Retina (tissue), 1 donor: ENCODE results near the gene CORO2A.
"Not testable (repeated sequence)": the region's sequence is repeated elsewhere in the genome, so short reads cannot be mapped to it uniquely, and the experiment has no call there.

ENCODE experiments used
- DNase-seq: peaks from one replicate; pipeline ENCODE4 v3.0.0-alpha.2; 2016

Gene CORO2A

DNA sequence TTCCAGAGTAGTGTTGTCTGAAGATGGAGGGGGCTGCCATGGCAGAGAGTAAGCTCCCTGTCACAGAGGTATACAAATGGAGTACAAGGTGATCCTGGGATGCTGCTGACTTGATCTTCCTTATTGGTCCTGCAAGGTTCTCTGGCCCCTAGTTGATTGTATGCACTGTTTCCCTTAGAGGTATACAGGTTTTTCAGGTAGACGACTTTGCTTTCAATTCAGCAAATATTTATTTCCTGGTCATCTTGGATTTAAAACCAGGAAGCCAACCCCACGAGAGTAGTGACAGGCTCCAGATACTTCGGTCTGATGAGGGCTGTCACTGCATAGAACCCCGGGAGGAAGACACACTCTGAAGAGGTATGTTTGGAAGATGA, 56.9 kb downstream of the CORO2A start:
- no peak for DNase-seq

DNA sequence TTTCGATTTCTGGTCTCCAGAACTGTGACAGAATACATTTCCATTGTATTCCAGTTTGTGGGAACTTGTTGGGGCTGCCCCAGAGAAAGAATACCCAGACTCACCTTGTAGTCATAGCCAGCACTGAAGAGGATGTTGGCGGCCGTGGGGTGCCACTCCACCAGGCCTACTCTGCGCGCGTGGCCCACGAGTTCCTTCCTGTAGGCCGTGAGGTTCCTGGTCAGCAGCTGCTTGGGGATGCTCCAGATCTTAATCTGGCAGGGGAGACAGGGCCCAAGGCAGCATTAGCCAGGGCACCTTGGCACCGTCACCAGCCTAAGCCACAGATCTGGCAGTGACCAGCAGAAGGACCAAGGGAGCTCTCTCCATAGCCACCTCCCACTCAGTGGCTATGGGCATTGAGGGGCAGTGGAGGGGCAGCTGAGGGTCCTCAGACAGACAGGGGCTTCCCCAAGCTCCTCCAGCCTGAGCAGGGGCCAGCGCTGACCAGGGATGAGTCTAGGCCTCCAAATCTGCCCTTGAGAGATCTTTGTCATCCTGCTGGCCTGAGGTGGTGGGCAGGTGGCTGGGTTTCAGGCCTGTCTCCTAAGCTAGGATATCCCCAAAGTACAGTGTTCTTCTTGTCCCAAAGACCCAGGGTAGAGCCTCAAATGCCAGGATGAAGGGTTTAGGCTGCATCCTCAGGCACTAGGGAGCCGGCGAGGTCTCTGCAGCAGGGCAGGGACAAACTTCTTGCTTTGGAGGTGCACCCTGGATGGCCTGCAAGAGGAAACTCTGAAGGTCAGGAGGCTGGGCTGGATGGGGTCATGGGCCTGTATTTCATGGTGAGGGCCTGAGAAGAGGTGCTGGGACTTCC, 57.5 kb downstream of the CORO2A start:
- DNase-seq: no peak

DNA sequence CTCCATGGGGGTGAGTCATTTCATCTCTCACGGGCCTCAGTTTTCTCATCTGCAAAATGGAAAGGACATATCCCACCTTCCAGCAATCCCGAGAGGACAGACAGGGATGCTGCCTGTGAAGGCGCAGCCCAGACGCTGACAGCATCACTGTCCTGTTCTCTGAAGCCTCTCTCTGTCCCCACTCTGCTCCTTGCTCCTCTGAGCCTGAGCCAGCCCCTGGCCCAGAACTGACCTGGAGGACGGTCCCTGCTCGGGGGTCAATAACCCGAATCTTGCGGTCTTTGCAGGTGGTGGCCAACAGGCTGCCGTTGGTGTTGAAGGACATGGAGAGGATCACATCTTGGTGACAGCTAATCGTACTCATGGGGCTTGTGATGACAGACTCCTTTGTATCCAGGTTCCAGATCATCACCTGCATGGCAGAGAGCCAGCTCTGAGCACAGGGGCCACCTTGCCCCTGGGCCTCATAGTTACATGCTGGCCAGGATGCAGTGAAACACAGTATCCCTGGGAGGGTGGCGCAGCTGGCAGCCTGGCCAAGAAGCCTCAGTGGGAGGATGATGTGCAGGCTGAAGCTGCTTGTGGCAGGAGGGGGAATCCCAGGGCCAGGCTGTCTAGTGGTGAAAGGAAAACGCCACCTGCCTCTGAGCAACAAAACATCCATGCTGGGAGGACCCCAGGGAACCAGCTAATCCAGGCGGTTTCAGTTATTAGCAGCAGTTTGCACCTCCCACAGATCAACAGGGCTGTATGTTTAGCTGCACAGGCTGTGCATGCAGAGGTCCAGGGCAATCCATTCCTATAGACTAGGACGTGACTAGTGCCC, 59.4 kb downstream of the CORO2A start:
- DNase-seq: peak; percentile 66

DNA sequence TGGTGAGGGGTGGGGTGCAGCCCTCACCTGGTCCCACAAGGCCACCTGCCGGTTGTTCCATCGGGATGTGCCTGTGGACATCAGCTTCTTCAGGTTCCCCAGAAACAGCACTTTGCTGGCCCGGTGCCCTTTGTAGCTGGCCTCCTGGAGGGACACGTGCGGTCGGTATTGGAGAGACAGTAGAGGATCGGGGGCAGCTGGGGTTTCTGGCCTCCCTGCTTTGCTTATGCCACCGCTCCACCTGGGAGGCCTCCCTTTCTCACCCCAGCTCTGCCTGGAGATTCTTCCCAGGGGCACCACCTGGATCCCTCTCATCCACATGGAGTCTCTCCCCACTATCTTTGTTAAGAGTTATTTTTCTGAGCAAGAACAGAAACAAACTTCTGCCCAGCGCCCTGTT, 60.3 kb downstream of the CORO2A start:
- no peak for DNase-seq

DNA sequence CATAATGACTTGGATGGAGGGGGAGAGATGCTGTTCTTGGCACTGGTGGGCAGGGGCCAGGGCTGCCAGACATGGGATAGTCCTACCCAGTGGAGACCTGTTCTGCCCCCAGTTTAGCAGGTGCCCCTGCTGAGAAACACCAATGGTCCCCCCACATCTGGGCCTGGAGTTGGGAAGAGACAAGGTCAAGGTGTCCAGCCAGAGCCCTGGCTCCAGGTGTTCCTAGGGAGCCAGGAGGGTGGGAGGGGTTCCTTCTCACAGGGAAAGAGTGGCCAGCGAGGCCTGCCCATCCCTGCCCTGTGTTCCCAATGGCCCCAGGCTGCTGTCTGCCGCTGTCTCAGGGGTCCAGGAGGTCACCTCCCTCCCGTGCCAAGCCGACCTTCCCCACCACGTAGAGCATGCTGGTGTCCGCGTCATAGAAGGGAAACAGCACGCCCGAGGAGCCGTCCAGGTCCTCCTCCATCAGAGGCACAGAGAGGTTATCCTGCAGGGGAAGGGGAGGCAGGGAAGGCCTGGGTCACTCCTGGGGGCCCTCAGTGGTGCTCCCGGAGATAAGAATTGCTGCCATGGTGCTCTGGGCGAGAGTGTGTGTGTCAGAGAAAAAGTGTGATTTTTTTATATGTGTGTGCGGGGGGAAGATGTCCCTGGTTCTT, 61.7 kb downstream of the CORO2A start:
- no peak for DNase-seq

DNA sequence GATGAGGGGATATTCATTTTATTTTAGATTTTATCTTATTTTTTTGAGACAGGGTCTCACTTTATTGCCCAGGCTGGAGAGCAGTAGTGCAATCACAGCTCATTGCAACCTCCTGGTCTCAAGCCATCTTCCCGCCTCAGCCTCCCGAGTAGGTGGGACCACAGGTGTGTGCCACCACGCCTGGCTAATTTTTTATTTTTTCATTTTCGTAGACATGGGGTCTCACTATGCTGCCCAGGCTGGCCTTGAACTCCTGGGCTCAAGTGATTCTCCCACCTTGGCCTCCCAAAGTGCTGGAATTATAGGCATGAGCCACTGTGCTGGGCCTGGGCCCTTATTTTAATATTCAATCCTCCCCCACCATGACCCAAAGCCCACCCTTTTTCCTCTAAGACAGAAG, 62.4 kb downstream of the CORO2A start:
- DNase-seq: not testable (repeated sequence)

DNA sequence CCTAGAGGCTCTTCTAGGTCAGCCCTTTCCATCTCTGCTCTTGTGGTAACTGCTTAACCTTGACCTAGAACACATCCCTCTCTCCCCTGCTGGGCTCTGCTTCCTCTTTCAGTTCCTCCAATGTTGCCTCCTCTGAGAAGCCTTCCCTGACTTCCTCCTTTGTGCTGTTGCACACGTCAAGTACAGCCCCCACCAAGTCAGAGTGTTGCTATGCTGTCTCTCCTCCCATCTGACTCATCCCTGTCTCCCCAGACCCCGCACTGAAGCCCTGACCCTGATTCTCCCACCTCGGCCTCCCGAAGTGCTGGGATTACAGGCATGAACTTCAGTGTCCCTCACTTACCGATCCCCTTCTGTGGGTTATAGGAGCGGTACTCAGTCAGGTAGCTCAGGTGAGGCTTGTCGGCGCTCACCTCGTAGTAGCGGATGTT, 63.0 kb downstream of the CORO2A start:
- DNase-seq: no peak

DNA sequence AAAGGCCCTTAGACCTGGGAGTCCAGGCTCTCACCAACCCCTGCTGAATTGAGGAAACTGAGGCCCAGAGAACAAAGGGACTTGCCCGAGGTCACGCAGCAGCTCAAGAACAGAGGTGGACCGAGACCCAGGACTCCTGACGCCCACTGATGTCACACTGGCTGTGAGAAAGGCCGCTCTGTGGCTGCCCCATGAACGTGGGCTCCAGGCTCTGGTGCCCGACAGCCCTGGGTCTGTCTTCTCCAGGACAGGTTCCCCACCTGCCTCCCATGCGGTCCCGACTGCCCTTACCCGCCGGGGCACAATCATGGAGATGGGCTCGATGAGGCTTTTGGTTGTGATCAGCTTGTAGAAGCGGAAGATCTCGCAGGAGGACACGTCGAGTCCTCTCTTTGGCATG, 64.1 kb downstream of the CORO2A start:
- no peak for DNase-seq

DNA sequence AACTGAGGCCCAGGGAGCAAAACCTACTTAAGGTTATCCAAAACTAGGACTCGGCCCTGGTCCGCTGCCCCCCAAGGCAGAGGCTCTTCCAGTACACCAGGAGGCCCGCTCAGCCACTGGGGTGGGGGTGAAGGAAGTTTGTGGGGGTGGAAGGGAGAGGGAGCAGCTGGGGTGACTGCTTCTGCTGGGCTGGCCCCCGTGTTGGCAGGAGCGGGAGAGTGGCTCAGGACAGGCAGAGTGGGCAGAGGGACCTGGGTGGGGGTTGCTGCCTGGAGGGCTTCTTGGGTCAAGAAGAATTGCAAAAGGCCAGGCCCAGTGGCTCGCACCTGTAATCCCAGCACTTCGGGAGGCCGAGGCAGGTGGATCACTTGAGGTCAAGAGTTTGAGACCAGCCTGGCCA, 65.2 kb downstream of the CORO2A start:
- no peak for DNase-seq

DNA sequence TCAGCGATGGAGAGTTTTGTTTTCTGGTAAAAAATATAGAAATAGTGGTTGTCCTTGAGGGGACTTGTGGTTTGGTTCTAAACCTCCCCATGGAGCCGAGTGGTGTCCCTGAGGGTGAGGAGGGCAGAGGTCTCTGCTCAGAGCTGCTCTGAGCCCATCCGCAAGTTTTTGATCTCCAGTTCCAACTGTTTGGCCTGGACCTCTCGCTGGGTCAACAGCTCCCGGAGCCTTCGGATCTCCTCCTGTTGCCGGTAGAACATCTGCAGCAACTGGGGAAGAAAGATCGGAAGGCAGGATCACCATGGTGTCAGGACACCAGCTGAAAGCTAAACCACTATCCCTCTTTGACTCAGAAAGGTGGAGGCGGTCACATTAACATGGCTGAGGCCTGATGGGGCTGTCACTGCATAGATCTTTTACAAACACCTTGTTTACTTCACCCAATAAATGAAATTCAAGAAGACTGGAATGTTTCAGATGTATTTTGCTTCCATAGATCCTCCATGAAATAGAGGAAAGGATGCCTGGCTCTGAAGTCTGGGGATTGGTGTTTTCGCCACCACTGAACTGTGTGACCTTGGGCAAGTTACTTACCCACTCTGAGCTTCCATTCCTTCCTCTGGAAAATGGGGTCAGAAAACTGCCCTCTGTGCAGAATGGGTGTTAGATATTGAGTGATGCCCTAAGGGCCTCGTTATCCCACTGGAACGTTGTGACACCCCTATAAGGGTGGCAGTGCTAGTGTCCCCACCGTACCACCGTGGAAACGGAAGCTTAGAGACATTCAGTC, 67.6 kb downstream of the CORO2A start:
- no peak for DNase-seq

DNA sequence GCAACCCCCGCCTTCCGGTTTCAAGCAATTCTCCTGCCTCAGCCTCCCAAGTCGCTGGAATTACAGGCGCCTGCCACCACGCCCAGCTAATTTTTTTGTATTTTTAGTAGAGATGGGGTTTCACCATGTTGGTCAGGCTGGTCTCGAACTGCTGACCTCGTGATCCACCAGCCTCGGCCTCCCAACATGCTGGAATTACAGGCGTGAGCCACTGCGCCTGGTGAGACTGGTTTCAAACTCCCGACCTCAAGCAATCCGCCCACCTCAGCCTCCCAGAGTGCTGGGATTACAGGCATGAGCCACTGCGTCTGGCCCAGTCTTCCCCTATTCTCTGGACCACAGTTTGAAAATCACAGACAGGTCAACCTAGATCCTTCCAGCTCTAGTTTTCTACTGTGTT, 68.3 kb downstream of the CORO2A start:
- DNase-seq: not testable (repeated sequence)

DNA sequence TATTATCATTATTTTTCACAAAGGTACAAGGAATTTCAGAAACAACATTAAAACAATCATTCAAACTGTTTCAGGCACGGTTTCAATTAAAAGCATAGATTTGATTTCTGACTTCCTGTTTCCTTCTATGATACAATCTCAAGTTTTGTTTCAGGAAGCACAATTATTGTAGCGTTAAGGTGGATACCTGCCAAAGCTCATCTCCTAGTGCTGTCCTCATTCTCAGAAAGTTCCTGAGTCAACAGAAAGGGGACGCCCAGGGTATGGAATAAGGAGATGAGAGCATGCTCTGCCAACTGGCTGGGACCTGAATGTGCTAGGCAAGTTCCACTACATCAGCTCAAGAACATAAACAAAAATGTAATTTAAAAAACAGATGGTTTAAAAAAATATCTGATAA, 71.4 kb downstream of the CORO2A start:
- no peak for DNase-seq

DNA sequence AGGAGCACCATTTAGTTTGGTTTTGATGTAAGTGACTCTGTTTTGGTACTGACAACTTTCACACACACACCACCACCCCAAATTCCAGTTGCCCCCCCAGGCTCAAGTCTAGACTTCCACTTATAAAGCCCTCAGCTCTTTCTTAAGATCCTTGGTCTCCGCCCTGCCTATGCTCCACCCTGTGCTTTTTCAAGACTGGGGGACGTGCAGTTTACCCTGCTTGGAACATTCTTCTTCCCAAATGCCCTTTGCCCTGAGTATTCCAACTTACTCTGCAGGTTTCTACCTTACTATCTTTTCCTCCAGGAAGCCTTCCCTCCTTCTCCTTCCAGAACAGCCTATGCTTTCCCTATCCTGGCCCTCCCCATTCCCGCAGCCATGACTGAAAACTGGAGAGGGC, 72.0 kb downstream of the CORO2A start:
- DNase-seq: no peak

DNA sequence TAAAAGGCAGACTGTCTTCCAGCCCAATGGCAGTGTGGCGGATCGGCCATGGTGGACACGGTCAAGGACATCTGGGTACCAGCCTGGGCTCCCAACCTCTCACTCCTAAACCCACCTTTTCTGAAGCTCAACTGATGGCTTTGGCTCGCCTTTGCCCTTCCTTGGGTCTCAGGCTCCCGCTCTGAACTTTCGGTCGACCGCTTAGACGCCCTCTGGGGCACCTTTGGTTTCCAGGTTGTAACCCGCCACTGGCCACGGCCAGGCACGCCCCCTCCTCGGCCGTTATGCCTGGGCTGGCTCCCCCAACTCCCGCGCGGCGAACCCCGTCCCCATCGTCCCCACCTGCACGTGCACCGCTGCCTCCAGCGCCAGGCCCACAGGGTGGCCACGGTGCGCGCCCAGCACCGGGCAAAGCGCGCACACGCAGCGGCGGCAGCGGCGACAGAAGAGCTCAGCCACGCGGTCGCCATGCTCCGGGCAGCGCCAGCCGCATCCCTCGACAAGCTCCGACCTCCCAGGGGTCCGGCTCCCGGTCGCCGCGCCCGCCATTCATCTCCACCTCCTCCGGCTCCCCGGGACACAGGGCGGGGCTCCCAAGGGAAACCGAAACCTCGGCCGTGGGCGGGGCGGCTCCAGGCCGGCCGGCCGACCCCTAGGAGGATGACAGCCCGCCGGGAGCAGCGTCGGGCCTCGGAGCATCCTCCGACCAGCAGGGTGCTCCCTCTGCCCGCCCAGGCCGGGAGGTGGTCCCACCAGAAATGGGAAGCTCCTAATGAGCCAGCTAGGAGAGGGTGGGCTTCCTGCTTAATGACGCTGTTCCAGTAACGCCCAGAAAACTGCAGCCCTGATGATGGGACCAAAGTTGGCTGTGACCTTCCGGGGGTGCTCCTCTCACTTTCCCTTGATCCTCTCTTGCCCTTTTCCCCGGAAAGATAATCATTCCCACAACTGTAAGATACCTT, 73.5 kb downstream of the CORO2A start, which contains the start of gene TRIM14:
TSS of gene TRIM14 (minus strand) at position 583 of the 962 bp plus-strand sequence. CDS start at position 549, 34 bp downstream.
- peak; percentile 87 for DNase-seq

DNA sequence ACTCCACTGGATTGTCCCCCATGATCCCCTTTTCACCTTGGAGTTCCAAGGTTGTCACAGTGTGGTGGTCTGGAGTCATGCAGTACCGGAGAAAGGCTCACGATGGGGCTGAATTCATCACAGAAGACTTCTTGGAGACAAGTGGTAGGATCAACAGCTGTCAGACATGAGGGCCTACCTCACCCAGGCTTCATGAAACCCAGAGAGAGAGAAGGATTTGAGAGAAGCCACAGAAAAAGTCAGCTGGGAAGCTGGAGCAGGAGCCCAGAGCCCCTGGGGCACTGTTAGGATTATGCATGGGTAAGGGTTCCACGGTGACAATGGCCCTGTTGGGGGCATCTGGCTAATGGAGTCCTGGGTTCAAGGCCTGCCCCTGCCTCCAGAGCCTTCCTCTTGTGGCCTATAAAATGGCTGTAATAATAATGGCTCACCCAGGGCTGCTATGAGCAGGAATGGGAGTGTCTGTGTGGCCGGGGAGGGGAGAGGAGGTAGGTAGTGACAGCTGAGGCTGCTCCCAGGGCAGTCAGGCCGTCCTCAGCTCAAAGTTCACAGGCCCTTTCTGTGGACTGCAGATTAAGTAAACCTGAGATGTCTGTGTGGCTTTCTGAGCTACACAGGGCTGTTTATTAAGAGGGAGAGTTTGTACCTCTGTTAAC, 74.3 kb downstream of the CORO2A start:
- peak; percentile 43 for DNase-seq

DNA sequence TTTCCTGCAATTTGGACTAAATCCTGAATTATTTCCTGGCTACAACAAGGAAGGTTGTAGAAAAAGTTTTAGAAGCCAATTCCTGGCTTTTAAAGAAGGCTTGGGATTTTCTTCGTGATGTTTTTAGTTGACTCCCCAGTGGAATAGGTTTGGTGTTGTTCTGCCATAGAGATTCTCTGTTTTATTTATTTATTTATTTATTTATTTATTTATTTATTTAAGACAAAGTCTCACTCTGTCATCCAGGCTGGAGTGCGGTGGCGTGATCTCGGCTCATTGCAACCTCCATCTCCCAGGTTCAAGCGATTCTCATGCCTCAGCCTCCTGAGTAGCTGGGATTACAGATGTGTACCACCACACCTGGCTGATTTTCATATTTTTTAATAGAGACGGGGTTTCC, 75.3 kb downstream of the CORO2A start:
- DNase-seq: not testable (repeated sequence)

DNA sequence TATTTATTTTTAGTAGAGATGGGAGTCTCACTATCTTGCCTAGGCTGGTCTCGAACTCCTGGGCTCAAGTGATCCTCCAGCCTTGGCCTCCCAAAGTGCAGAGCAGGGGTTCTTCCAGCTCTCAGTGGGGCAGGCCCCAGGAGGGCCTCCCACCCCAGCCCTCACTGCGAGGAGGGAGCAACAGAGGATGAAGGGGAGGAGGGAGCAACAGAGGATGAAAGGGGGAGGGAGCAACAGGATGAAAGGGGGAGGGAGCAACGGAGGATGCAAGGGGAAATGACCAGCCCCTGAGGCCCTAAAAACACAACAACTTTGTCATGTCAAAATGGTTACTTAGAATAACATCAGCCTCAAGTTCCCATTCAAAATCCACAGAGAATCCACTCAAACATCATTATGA, 83.4 kb downstream of the CORO2A start:
- DNase-seq: no peak

DNA sequence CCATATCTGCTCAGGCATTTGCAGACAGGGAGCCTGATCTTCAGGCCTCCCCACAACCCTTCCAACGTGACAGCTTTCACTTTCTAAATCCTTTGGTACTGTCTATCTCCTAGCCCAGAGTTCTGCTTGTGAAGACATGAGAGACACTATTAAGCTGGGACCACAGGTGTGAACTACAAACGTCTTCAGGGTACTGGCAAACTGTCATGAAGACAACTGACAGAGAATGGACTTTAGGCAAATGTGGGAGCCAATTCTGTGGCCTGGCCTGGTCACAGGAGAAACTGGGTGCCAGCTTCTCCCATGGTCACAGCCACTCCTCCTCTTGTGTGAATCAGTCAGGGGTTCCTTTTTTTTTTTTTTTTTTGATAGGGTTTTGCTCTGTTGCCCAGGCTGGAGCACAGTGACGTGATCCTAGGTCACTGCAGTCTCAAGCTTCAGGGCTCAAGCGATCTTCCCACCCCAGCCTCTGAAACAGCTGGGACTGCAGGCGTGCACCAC, 83.9 kb downstream of the CORO2A start:
- DNase-seq: no peak

DNA sequence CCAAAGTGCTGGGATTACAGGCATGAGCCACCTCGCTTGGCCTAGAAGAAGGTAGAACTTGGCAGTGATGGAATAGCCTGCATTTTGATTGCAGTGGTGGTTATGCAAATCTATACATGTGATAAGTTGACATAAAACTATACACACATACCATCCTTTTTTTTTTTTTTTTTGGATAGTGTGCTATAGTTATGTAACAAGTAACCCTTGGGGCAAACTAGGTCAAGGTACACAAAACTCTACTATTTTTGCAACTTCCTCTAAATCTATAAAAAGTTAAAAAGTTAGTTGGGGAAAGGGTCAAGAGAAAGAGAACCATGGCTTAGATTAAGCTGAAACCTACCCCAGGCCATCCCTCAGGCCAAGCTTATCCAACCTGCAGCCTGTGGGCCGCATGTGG, 84.5 kb downstream of the CORO2A start:
- DNase-seq: no peak

DNA sequence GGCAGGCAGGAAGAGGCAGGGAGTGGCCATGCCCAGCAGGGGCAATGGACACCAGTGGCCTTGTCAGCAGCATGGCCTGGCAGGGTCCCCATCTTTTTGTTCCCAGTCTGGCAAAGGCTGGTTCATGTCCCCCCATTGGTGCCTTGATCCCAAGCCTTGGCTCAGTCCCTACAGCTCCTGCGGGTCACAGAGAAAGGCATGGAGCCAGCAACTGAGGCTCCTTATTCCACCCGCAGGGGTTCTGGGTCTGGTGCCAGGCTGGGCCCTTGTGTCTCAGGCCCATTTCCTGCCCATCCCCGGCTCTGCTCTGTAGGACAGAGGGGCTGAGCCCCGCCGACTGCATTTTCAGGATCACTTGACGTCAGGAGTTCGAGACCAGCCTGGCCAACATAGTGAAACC, 87.4 kb downstream of the CORO2A start:
- DNase-seq: no peak

DNA sequence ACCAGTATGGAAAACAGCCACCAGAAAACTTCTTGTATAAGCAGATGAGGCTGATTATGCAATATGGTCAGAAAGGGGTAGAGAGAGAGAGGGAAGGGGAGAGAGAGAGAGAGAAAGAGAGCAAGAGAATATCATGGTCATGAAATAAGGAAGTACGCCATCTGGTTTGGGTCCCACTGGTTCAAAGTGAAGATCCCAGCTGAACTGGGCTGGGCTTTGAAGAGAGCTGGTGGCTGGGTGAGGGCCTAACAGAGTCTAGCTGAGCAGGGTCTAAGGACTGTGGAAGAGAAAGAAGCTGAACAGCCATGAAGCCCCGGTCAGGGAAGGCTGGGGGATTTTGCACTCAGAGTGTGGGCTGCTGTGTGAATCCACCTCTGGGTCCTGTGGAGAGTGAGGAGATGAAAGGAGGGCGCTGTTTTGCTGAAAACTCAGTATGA, 88.0 kb downstream of the CORO2A start:
- no peak for DNase-seq
